ENCODE data around the gene GOLGA6A.
"Not testable (repeated sequence)": the region's sequence is repeated elsewhere in the genome, so short reads cannot be mapped to it uniquely, and the experiment has no call there.

GOLGA6A gene, protein sequence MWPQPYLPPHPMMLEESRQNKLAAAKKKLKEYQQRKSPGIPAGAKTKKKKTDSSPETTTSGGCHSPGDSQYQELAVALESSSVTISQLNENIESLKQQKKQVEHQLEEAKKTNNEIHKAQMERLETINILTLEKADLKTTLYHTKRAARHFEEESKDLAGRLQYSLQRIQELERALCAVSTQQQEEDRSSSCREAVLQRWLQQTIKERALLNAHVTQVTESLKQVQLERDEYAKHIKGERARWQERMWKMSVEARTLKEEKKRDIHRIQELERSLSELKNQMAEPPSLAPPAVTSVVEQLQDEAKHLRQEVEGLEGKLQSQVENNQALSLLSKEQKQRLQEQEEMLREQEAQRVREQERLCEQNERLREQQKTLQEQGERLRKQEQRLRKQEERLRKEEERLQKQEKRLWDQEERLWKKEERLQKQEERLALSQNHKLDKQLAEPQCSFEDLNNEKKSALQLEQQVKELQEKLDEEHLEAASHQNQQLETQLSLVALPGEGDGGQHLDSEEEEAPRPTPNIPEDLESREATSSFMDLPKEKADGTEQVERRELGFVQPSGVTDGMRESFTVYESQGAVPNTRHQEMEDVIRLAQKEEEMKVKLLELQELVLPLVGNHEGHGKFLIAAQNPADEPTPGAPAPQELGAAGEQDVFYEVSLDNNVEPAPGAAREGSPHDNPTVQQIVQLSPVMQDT

DNA sequence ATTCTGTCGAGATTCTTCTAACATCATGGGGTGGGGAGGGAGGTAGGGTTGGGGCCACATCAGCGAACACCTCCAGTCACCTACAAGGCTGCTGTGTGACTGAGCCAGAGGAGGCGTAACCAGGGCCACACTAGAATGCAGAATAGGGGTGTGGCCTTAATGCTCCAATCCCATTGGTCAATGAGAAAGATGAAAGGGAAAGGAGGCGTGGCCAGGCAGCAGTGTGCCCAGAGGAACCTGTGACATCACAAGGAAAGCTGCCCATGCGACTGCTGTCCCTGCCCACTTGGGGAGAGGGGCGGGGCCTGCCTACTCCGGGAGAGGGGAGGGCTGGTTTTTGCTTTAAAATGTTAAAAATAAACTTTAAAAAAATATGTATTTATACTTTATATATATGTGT, at the start of gene GOLGA6A:
GOLGA6A (minus strand) TSS at position 101 of the 400 bp plus-strand sequence; CDS start at position 60, 41 bp downstream.
- not testable (repeated sequence) for DNase-seq

DNA sequence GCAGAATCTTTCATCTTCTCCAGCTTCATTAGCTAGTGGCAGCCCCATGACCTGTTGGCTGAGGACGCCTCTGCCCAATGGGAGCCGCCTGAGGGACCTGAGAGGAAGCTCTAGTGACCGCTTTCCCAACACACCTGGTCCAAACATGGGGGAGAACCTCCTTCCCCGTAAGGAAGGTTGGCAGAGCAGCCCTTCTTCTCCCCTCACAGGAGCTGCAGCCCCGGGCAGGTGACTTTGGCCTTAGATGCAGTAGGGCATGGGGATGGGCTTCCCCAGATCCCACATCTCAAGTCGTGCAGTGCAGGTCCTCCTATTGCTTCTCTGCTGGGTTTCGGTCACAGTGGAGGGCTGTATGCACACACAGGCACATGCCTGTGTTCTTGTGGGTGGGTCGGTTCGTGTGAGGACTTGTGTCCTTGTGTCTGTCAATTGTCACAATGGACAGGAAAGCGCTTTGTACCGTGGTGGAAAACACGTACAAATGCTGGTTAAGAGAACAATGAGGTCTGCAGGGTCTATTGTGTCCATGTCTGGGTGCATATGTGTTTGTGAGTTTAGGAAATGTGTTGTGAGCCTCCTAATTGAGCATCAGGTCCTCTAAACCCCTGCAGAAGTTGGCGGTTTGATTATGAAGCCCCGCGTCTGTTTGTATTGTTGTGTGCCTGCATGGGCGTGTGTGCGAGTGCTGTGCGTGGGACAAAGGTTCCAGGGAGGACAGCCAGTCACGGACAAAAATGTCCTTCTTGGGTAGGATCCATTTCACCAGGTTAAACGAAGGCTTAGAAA, 49.5 kb upstream of the GOLGA6A start:
- no peak for DNase-seq

DNA sequence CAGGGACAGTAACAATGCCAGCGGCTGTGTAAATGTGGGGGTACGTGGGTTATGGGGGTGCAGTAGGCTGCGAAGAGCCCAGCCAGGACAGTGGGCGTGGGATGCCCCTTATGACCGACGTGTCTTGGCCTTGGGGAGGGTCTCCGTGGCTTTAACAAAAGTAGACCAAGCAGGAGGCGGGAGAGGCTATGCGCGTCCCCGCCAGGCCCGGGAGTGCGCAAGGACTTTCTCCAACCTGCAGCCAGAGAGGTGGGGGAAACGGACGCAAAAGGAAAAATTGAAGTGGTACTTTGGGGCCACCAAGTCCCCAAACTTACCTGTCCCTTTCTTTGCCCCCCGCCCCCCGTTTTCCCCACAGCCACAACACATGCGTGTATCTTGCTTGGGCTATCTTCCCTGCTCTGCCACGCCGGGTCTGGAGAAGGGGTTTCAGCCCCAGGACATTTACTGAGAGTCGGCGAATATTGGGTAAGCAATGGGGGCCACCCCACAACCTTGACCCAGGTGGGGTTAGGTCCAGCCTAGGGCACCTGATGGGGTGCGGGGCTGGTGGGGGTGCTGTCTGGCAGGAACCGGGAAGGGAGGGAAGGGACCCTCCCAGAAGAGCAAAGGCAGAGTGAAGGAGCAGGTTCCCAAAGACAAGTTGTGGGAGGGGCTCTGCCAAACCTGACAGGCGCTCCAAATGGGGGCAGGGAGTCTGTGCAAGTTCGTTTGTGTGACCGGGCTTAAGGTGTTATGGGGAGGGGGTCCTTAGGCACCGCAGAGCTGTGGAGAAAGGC, 48.7 kb upstream of the GOLGA6A start:
- no peak for DNase-seq

DNA sequence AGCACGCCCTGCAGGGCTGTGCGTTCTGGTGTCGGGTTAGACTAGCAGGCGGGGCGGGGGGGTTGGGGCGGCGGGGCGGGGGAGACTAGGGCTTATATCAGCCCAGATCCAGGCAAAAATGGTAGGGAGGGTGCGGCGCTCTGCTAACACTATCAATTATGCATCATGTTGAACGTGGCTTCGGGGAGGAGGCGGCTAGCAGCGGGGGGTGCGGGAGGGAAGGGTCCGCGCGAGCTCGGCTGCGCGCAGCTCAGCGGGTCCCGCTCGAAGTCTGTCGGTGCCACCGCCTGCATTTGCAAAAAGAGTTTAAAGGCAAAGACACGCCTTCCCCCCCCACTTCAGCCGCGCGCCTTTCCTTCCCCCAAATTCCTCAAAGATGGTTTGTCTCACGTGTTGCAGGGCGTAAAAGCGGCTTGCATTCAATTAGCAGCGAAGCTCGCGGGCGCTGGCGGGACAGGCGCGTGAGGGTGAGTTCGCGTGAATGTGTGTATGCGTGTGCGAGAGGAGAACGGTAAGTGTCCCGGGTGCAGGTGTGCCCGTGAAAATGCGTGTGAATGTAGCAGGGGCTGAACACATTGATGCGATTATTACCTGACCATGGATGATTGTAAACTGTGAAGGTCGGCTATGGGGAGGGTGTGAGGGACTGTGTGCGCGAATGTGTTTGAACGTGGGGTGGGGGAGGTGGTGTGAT, 48.0 kb upstream of the GOLGA6A start, which contains the start of gene ISLR2:
ISLR2 (plus strand) TSS at position 432 of the 694 bp plus-strand sequence. CDS start 2,169 bp downstream, outside the sequence.
- no peak for DNase-seq

DNA sequence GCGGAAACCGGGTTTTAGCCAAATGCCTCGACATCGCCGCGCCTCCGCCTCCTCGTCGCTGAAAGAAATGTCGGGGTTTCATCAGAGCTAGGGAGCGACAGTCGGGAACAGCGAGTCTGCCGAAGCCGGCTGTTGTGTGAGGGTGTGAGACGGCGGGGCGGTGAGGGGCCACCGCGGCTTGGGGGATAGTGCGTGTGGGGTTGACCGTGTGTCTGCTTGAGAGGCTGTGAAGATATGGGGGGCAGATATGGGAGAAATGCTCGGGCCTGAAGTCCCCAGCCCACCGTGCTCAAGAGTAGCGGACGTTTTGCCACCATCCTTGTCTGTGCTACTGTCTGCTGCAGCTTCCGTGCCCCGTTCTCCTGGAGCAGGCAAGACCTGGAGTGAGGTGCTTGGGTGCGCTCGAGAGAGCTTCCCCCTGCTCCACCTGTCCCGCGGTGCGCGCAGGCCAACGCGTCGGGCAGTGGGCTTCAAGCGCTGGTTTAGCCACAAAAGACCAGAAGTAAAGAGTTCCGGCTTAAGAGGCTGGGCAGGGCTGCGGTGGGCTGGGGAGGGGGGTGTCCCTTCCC, 47.3 kb upstream of the GOLGA6A start:
- DNase-seq: no peak

DNA sequence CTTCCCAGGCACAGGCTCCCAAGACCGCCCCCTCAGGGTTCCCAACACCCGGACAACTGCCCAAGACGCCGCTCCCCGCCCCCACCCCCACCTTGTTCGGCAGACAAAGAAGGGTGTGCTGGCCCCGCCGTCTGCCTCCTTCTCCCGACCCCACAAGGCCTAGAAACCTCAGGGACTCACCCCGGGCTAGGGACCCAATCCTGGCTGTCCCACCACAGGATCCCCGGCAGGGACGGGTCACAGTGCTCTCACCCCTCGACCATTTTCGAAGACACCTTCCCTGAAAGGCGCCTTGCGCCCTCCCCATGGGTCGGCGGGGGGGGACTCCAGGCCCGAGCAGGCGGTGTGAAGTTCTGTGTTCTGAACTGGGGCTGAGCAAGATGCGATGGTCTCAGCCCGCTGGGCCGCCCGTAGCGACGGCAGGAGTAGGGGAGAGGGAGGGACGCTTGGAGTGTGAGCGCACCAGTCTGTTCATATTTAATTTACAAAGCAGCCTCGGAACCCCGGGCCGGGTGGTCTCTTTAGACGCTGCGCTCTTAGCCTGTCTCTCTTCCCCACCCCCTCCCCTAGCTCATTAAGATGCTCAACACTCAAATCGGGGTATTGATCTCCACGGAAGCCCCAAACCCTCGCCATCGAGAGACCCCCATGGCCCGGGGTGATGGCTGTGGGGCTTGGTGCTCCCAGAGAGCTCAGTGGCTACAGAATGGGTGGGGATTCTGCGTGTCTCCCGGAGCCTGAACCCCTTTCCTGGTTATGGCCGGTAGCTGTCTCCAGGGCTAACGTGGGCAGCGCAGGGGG, 46.6 kb upstream of the GOLGA6A start:
- DNase-seq: no peak

DNA sequence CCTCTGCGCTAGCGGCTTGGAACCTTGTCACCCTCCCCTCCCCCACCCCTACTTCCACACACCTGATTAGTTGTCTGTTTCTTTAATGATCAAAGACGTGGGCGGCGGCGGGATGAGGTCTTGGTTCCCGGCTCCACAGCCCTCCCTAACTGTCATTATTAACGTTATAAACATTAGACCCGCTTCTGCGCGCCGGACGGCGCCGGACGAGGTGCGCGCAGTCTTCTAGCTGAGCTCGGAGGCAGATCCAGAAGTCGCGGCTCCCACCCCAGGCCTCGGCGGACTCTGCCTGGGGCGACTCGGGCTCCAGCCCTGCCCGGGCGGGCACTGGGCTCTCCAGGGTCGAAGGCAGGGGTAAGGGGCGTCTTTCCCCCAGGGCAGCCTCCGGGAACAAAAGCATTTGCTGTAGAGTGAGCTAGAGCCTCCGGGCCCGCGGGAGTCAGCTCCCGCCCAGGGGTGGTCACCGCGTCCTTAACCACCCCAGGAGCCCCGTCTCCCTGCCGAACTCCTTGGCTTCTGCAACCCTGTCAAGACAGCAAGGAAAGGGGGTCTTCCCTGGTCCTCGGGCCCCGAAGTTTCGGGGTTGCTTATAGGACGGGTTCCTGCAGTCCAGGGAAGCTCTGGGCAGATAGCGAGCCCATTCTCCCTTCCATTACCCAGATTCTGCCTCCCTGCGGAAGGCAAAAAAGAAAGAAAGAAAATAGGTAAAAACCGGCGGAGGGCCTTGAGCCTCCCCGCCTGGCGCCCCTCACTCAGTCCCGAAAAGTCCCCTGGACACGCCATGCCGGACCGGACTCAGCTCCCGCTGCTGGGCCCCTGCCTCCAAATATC, 45.8 kb upstream of the GOLGA6A start:
- DNase-seq: no peak

DNA sequence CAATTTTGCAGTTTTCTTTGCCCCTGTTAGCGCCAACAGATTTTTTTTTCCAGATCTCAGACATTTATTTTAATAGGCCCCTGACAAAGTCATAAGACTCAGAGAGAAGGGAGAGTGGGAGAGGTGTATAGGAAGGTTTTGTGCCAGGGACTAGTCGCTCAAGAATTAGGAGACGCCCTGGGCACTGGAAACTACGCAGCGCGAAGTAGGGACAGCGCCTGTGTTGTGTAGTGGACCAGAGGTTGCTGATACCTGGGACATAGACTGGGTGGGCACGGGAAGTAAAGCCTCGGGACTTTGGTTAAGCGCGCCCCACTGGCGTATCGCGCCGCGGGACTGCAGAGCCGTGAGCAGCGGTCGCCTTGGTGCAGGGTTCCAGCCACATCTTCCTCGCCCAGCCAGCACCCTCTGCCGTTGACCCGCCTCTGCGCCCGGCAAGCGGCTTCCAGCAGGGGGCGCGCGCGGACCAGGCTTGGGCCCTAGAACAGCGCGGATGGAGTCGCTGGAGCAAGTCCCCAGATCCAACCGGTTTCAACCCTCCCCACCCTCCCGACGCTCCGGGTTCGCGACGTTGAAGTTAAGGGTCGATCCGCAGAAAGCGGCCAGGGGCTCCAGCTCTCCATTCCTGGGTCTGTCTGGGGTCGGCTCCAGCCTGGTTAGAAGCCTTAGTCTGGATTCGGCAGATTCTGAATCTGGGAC, 45.1 kb upstream of the GOLGA6A start:
- peak; percentile 10 for DNase-seq

DNA sequence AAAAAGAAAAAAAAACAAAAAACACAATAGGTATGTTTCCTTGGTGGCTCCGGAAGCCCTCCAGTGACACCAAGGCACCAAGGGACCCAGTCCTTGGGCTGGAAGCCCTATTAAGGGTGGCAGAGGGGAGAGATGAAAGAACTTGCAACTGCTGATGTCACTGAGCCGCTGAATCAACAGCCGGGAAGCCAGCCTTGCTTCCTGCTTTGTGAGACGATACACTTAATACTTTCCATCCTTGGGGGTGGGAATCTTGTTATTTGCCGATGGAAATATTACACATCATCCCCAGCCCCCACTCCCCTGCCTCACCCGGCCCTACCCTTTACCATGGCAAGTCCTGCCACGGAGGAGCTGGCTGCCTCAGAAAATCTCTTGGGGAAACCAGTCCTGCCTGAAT, 42.4 kb upstream of the GOLGA6A start:
- DNase-seq: no peak

DNA sequence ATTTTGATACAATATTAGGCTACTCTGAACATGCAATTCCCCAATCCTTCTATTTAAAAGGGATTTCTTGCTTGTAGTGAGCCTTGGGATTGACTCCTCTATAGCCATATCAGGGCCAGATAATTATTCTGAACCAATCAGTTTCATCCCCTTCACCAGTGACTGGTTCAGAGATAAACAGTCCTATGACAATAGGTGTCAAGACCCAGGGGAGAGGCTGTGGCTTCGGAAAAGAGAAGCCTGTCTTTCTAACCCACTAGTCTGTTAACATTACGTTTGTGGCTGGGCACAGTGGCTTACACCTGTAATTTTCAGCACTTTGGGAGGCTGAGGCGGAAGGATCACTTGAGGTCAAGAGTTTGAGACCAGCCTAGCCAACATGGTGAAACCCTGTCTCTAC, 41.8 kb upstream of the GOLGA6A start:
- DNase-seq: no peak

DNA sequence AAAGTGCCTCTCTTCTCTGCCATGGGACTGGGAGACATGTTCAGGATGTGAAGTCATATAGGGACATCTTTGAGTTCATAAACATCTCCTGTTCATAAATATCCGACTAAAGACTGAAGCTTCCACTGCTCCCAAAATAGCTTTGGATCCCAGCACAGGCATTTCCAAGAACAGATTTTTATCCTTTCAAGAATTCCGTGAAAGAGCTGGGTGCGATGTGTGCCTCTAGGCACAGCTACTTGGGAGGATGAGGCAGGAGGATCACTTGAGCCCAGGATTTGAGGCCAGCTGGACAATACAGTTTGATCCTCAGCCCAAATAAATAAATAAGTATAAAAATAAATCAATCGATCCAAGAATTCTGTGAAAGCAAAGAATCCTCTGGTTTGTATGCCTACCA, 41.3 kb upstream of the GOLGA6A start:
- no peak for DNase-seq

DNA sequence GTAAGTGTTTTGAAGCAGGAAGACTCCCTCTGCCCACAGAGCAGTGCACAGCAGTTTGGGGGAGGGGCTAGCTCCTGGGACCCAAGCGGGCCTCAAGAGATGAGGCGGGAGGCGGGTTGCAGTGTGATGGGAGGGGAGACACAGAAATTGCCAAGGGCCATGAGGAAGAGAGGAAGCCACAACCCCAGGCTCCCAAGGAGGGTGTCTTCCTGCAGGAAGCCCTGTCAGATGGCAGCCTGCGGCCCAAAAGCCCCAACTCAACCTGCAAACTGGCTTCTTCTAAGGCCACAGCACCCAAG, 40.7 kb upstream of the GOLGA6A start:
- DNase-seq: no peak

DNA sequence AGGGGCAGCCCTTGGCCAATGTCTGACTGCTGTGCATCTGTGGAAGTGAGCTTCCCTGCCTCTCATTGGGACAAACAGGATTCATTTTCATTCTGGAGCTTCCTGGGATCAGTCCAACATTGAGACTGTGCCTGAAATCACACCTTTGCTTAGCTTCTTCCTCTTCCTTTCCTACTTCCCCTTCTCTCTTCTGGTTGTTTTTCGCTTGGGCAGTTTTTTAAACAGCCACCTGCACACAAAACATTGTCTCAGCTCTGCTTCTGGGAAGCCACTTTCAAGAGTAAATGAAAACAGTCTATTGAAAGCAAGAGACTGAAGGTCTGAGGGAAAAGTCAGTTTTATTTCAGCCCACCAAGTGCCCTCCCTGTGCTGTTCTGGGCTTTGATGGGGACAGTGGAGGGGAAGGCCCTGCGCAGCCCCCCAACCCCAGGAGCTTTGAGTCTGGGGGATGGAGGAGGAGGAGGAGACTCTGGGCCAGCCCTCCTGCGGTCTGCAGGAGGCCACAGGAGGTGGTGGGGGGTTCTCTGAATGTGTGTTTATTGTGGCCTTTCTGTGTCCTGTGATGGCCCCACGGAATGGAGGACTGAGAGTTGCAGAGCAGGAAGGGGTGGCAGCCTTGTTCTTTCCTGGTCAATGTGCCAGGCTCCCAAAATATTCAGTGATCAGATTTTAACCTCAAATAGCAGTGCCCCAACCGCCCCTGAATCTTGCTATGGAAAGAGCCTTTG, 40.2 kb upstream of the GOLGA6A start:
- no peak for DNase-seq

DNA sequence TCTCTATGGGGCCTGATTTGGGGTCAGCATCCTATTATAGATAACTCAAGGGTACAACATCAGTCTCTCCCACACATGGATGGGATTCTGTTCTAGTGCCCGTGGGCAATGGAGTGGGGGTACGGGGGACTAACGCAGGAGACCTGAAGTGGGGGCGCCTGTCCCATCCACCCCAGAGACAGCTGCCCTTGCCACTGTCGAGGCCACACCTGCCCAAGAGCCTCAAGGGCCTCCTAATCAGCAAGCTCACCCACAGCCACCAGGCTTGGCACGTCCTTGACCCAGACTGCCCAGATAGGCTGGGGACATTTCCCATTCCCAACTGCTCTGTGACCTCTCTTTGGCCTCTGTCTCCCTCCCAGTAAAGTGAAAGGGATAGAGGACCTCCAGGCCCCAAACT, 39.5 kb upstream of the GOLGA6A start:
- DNase-seq: no peak

DNA sequence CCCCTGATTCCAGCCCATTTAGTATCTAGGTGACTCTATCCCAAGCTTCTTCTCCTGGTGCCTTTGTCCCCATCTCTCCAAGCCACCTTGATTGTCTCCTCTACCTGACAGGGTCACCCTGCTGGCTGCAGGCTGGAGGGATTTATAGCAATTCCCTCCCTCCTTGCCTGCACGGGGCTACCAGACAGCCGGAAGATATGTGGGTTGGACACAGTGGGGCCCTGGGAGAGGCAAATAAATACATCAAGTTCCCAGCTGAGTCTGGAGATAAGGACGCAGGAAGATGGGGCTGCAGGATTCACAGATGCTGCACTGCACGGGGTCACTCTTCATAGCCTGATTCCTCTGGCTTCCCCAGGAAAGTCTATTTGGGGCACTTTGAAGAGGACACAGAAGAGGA, 38.7 kb upstream of the GOLGA6A start:
- DNase-seq: no peak

DNA sequence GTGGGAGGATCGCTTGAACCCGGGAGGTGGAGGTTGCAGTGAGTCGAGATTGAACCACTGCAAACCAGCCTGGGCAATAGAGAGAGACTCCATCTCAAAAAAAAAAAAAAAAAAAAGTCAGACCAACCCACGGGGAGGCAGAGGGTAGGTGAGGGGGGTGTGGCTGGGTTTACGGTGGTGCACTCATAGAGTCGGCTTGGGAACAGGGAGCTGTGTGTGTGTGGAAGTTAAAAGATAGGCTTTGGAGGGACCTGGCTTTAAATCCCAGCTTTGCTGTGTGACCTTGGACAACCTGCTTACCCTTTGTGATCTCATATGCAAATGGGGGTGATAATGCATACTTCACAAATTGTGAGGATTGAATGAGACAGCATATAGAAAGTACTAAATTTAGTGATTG, 38.1 kb upstream of the GOLGA6A start:
- no peak for DNase-seq

DNA sequence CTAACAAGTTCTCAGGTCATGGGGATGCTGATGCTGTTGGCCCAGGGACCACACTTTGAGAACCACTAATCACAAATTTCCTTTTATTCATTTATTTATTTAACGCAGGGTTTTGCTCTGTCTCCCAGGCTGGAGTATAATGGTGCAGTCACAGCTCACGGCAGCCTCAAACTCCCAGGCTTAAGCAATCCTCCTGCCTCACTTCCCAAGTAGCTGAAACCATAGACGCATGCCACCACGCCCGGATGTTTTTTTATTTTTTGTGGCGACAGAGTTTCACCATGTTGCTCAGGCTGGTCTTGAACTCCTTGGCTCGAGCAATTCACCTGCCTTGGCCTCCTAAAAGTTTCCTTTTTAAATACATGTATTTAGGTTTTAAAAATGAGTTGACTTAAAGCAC, 27.4 kb upstream of the GOLGA6A start:
- DNase-seq: no peak

DNA sequence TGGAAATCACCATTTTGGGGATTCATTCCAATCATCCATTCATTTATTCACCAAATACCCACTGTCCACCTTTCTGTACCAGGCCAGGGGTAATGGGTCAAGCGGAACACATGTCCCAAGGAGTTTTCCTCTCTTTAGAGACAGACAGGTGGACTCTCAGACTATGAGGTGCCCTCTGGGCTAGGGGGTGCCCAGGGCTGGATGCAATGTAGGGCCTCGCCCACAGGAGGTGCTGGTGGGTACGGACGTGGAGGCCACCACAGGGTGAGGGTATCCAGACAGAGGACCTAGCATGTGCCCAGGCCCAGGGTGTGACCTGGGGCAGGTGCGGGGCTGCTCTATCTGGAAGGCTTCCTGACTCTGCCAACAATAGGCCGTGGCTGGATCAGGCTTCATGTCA, 26.3 kb upstream of the GOLGA6A start:
- DNase-seq: not testable (repeated sequence)

DNA sequence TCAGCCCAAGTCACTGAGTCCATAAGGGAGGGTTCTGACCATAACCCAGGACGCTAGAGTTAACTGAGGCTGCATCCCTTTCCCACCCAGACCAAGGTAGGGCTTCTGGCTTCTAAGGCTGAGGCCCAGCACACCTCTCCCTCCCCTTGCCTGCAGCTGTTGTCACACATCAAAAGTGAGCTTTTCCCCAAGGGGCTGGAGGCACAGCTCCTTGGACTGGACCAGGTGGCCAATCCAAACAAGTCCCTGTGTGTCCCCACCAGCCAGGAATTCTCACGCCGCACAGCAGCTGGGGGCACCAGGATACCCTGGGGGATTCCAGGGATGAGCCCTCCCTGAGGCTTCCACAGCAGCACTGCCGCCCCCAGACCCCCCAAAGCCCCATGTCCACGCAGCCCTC, 25.8 kb upstream of the GOLGA6A start:
- DNase-seq: no peak

Measured in GF-D8 (cell line).